HEK293 (cell line): Measurements from ENCODE around the gene EYA2.
A peak's percentile ranks its signal among the peaks of the same experiment; 100 is the strongest.

Experiments used
- CTCF ChIA-PET: fragments of 350-600 bp; formaldehyde crosslinking; extraction: SDS; loops from one replicate; lab custom pipeline; 2021; ENCODE audit warnings: antibody characterized with exemption; lab: Yijun Ruan, JAX
- POLR2A ChIA-PET: fragments of 300-600 bp; formaldehyde crosslinking; extraction: SDS; loops from one replicate; lab custom pipeline; 2020; ENCODE audit warnings: antibody characterized with exemption, inconsistent platforms; lab: Yijun Ruan, JAX
- H3K27ac ChIP-seq: fragments of 200-500 bp; sonication (Bioruptor generic); 2 replicates; pipeline ENCODE4 v1.5.1; 2014; ENCODE audit warnings: low read depth, low read length, control low read depth, inconsistent platforms; ENCODE audit errors: extremely low read depth
- H3K36me3 ChIP-seq, 2 experiments: fragments of 200-500 bp in 1 of 2; sonication (Bioruptor generic) in 1 of 2; 1 replicate in 1 of 2; 2 replicates in 1 of 2; pipeline ENCODE4 v1.5.1; 2014 to 2017; ENCODE audit warnings: inconsistent platforms in 2 of 2, low read length in 2 of 2; ENCODE audit not compliant: control insufficient read depth in 2 of 2, insufficient read depth in 1 of 2
- H3K4me1 ChIP-seq: fragments of 200-500 bp; sonication (Bioruptor generic); 2 replicates; pipeline ENCODE4 v1.5.1; 2014; ENCODE audit warnings: mild to moderate bottlenecking, low read length, inconsistent platforms; ENCODE audit not compliant: control insufficient read depth, insufficient read depth
- H3K4me3 ChIP-seq: 2 replicates; pipeline ENCODE4 v1.5.1; 2011; ENCODE audit warnings: low read depth, mild to moderate bottlenecking, control low read depth, low read length, moderate library complexity
- H3K9me3 ChIP-seq: fragments of 200-500 bp; sonication (Bioruptor generic); 2 replicates; pipeline ENCODE4 v1.5.1; 2014; ENCODE audit warnings: low read depth, low read length, inconsistent platforms; ENCODE audit not compliant: control insufficient read depth, insufficient read depth
- ELK4 ChIP-seq: IDR thresholded peaks from 2 replicates; pipeline ENCODE4 v1.6.1; 2011; ENCODE audit warnings: mild to moderate bottlenecking, low read depth, low read length, borderline replicate concordance
- GLIS1 ChIP-seq: fragments of 450-650 bp; formaldehyde crosslinking; IDR thresholded peaks from 2 replicates; pipeline ENCODE4 v1.5.1; 2016; ENCODE audit warnings: missing biosample characterization, missing genetic modification characterization
- SCRT2 ChIP-seq: fragments of 450-650 bp; formaldehyde crosslinking; IDR thresholded peaks from 2 replicates; pipeline ENCODE4 v1.5.1; 2016; ENCODE audit warnings: missing biosample characterization, missing genetic modification characterization
- ZNF114 ChIP-seq: fragments of 450-650 bp; formaldehyde crosslinking; IDR thresholded peaks from 2 replicates; pipeline ENCODE4 v1.5.0; 2017; ENCODE audit warnings: missing biosample characterization, missing genetic modification characterization
- ZNF311 ChIP-seq: fragments of 450-650 bp; formaldehyde crosslinking; IDR thresholded peaks from 2 replicates; pipeline ENCODE4 v1.5.1; 2017; ENCODE audit warnings: missing biosample characterization, missing genetic modification characterization, borderline replicate concordance
- ZNF548 ChIP-seq: fragments of 450-650 bp; formaldehyde crosslinking; IDR thresholded peaks from 2 replicates; pipeline ENCODE4 v1.5.1; 2016; ENCODE audit warnings: missing biosample characterization, missing genetic modification characterization
- ZNF623 ChIP-seq: fragments of 450-650 bp; formaldehyde crosslinking; IDR thresholded peaks from 2 replicates; pipeline ENCODE4 v1.5.1; 2016; ENCODE audit warnings: missing biosample characterization, missing genetic modification characterization
- ZNF624 ChIP-seq: fragments of 450-650 bp; formaldehyde crosslinking; IDR thresholded peaks from 2 replicates; pipeline ENCODE4 v1.5.1; 2017; ENCODE audit warnings: missing biosample characterization, missing genetic modification characterization
- ZNF76 ChIP-seq: fragments of 450-650 bp; formaldehyde crosslinking; IDR thresholded peaks from 2 replicates; pipeline ENCODE4; 2016; ENCODE audit warnings: low read depth, missing biosample characterization, missing genetic modification characterization, borderline replicate concordance
- ZSCAN30 ChIP-seq: fragments of 450-650 bp; IDR thresholded peaks from 2 replicates; pipeline ENCODE4 v1.5.1; 2018; ENCODE audit warnings: missing biosample characterization, mild to moderate bottlenecking, missing genetic modification characterization, moderate library complexity
- TF ChIP-seq, protein P1 (sequence below): fragments of 450-650 bp; formaldehyde crosslinking; IDR thresholded peaks from 2 replicates; pipeline ENCODE4 v1.5.1; 2016; ENCODE audit warnings: missing biosample characterization, missing genetic modification characterization
- TF ChIP-seq, protein P2 (sequence below): fragments of 450-650 bp; formaldehyde crosslinking; conservative IDR thresholded peaks from 2 replicates; pipeline ENCODE4 v1.5.1; 2016; ENCODE audit warnings: low read depth, missing biosample characterization, missing genetic modification characterization

EYA2 gene

DNA sequence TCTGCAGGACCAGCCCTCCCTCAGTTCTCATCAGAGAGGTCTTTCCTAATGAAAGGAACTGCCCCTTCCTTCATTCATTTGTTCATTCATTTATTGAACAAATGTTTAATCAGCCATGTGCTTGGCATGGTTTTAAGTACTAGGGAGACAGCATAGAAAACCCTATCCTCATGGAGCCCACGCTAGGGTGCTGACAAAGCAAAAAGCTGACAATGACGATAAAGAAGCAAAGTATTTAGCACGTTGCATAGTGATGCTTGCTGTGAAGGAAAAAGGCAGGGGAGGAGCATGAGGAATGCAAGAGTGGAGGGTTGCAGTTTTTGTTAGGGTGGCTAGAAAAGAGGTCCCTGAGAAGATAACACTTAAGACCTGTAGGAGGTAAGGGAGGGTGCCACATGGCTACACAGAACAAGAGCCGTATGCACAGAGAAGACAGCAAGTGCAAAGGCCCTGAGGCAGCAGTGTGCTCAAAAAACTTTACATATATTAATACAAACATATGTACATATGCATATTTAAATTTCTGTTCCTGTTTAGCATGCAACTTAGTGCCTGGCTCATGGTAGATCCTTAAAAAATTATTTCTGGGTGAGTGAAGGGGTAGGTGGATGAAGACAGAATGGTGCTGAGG, 98.9 kb downstream of the EYA2 start:
- ChIA-PET POLR2A (no interaction called here), CTCF (interaction anchor here (0.6 kb wide), 1 partner anchor 91 kb away, joined by 5 read pairs; no protein-coding TSS in a partner anchor)
- Histone ChIP-seq H3K9me3 (no peaks in the 10 kb centered on the region), H3K36me3 (peaks cover 0 to 8% of the 10 kb centered on the region in 2 experiments; a peak in 1 of 3 replicates), H3K4me3 (no peak overlapping the region), H3K27ac (no peak overlapping the region), H3K4me1 (no peaks in the 10 kb centered on the region)
- TF ChIP-seq ZSCAN30 (no peak), ZNF76 (no peak), ZNF623 (peak; percentile 80)

GRCh38 chr20:46994341-46994740, 99.7 kb downstream of the EYA2 start:
- Histone ChIP-seq H3K4me3 (no peak overlapping the region), H3K4me1 (no peaks in the 10 kb centered on the region), H3K9me3 (no peaks in the 10 kb centered on the region)
- CTCF ChIA-PET: interaction anchor here (0.6 kb wide), 1 partner anchor 416 kb away, joined by 4 read pairs; no protein-coding TSS in a partner anchor
- TF ChIP-seq, protein P1, sequence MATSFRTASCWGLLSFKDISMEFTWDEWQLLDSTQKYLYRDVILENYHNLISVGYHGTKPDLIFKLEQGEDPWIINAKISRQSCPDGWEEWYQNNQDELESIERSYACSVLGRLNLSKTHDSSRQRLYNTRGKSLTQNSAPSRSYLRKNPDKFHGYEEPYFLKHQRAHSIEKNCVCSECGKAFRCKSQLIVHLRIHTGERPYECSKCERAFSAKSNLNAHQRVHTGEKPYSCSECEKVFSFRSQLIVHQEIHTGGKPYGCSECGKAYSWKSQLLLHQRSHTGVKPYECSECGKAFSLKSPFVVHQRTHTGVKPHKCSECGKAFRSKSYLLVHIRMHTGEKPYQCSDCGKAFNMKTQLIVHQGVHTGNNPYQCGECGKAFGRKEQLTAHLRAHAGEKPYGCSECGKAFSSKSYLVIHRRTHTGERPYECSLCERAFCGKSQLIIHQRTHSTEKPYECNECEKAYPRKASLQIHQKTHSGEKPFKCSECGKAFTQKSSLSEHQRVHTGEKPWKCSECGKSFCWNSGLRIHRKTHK (tag by site-specific recombination): no peak
- no peak for TF ChIP-seq ZNF114 (tag by site-specific recombination)
- TF ChIP-seq, protein P2, sequence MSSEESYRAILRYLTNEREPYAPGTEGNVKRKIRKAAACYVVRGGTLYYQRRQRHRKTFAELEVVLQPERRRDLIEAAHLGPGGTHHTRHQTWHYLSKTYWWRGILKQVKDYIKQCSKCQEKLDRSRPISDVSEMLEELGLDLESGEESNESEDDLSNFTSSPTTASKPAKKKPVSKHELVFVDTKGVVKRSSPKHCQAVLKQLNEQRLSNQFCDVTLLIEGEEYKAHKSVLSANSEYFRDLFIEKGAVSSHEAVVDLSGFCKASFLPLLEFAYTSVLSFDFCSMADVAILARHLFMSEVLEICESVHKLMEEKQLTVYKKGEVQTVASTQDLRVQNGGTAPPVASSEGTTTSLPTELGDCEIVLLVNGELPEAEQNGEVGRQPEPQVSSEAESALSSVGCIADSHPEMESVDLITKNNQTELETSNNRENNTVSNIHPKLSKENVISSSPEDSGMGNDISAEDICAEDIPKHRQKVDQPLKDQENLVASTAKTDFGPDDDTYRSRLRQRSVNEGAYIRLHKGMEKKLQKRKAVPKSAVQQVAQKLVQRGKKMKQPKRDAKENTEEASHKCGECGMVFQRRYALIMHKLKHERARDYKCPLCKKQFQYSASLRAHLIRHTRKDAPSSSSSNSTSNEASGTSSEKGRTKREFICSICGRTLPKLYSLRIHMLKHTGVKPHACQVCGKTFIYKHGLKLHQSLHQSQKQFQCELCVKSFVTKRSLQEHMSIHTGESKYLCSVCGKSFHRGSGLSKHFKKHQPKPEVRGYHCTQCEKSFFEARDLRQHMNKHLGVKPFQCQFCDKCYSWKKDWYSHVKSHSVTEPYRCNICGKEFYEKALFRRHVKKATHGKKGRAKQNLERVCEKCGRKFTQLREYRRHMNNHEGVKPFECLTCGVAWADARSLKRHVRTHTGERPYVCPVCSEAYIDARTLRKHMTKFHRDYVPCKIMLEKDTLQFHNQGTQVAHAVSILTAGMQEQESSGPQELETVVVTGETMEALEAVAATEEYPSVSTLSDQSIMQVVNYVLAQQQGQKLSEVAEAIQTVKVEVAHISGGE (tag by site-specific recombination): no peak
- no peak for TF ChIP-seq ZNF624 (tag by site-specific recombination)
- TF ChIP-seq ZNF311: no peak
- TF ChIP-seq, all 188 proteins: peak for 0
- POLR2A ChIA-PET: no interaction called here
- peaks cover 0 to 8% of the 10 kb centered on the region in 2 experiments; a peak in 1 of 3 replicates for H3K36me3 ChIP-seq
- H3K27ac ChIP-seq: no peak overlapping the region

DNA sequence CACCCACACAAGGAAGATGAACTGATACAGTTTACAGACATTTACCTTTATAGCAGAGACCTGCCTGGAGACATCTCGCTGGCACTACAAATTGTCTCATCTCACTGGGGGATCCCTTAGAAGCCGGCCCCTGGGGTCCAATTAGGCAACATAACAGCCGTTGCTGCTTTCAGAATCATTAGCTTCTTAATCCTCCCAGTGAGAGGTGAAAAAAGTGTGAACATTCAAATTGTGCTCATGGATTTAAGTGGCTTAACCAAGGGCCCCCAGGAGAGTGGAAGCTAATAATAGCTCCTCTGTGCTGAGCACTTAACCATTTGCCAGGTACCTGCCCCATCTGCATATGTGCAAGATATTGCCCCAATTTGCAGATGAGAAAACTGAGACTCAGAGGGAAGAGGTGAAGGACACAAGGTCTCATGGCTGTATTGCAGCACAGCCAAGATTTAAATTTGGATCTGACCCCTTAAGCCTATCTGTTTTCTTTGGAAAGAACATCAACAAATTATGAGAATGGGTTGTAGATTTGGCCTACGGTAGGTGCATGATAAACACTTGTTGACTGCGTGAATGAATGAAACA, 101.0 kb downstream of the EYA2 start:
- no peaks in the 10 kb centered on the region for H3K4me1 ChIP-seq
- ChIA-PET POLR2A (no interaction called here), CTCF (interaction anchor here (0.6 kb wide), 1 partner anchor 190 kb away, joined by 4 read pairs; no protein-coding TSS in a partner anchor)
- TF ChIP-seq SCRT2 (tag by site-specific recombination) (peak; percentile 51), ZNF548 (tag by site-specific recombination) (no peak), GLIS1 (tag by site-specific recombination) (peak; percentile 92)
- no peak overlapping the region for H3K27ac ChIP-seq
- no peaks in the 10 kb centered on the region for H3K9me3 ChIP-seq
- peaks cover 0 to 7% of the 10 kb centered on the region in 2 experiments; a peak in 1 of 3 replicates for H3K36me3 ChIP-seq
- H3K4me3 ChIP-seq: no peak overlapping the region

DNA sequence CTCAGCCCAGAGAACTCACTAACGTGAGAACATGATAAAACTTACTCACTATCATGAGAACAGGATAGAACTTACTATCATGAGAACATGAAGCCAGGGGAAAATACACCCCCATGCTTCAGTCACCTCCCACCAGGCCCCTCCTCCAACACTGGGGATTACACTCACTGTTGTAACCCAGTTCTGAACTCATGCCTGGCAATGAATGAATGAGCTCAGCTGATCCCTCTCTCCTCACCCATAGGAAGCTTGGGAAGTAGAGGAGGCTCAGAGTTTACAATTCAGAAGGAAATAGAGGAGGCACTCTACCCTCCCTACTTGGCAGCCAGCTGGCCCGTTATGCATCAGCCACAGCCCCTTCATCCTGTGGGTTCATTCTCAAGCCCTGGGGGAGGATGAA, 102.5 kb downstream of the EYA2 start:
- Histone ChIP-seq H3K9me3 (no peaks in the 10 kb centered on the region), H3K4me1 (no peaks in the 10 kb centered on the region), H3K4me3 (no peak overlapping the region)
- CTCF ChIA-PET: no interaction called here
- peak; percentile 30; the same call in 1 of the 2 replicates for TF ChIP-seq GLIS1 (tag by site-specific recombination)
- TF ChIP-seq ELK4: no peak
- TF ChIP-seq, all 188 proteins: peak for 1
- Histone ChIP-seq H3K36me3 (no peaks in the 10 kb centered on the region; a peak in 1 of 3 replicates), H3K27ac (no peak overlapping the region)
- POLR2A ChIA-PET: no interaction called here
